ENCODE results near the gene DNALI1. TPM values are rescaled to one million over a fixed set of nuclear protein-coding genes. Genes with fewer than 3 reads are reported as not detected.
"Not testable (repeated sequence)": the region's sequence is repeated elsewhere in the genome, so short reads cannot be mapped to it uniquely, and the experiment has no call there.

DNALI1 gene
- total RNA-seq, 1 donor from 2014 or later, result 3.1 TPM

GRCh38 chr1:37553927-37554808 lies 2.6 kb upstream of the DNALI1 start, which contains the start of gene SNIP1:
Gene SNIP1, minus strand, starts transcription at chr1:37554293. Its CDS starts 64 bp downstream, at chr1:37554229.
- peak; percentile 90 for DNase-seq

GRCh38 chr1:37557402-37557801 lies 662 bp downstream of the DNALI1 start:
- no peak for DNase-seq

GRCh38 chr1:37558411-37558810 lies 1.7 kb downstream of the DNALI1 start:
- DNase-seq, result no peak

GRCh38 chr1:37559080-37559479 lies 2.3 kb downstream of the DNALI1 start:
- no peak for DNase-seq

- not testable (repeated sequence) for DNase-seq
Measured at GRCh38 chr1:37559957-37560379, 3.2 kb downstream of the DNALI1 start.

GRCh38 chr1:37560401-37561132 lies 3.8 kb downstream of the DNALI1 start:
- DNase-seq, result no peak

- no peak for DNase-seq
Measured at GRCh38 chr1:37561133-37562132, 4.7 kb downstream of the DNALI1 start.

GRCh38 chr1:37562984-37563383 lies 6.2 kb downstream of the DNALI1 start:
- no peak for DNase-seq

- DNase-seq, result no peak
Measured at GRCh38 chr1:37564892-37565291, 8.2 kb downstream of the DNALI1 start.

GRCh38 chr1:37567023-37567422 lies 10.3 kb downstream of the DNALI1 start:
- no peak for DNase-seq

- no peak for DNase-seq
Measured at GRCh38 chr1:37570528-37571334, 14.0 kb downstream of the DNALI1 start.

GRCh38 chr1:37574834-37575480 lies 18.2 kb downstream of the DNALI1 start:
- DNase-seq, result no peak

- DNase-seq, result no peak
Measured at GRCh38 chr1:37575692-37576091, 19.0 kb downstream of the DNALI1 start.

- not testable (repeated sequence) for DNase-seq
Measured at GRCh38 chr1:37584544-37584943, 27.8 kb downstream of the DNALI1 start.

GRCh38 chr1:37588939-37589338 lies 32.2 kb downstream of the DNALI1 start:
- no peak for DNase-seq

- no peak for DNase-seq
Measured at GRCh38 chr1:37593726-37594125, 37.0 kb downstream of the DNALI1 start.

GRCh38 chr1:37595440-37596181 lies 38.9 kb downstream of the DNALI1 start, which contains the start of gene GNL2:
Gene GNL2, minus strand, starts transcription at chr1:37595937. Its CDS starts 115 bp downstream, at chr1:37595822.
- peak; percentile 89 for DNase-seq

GRCh38 chr1:37596182-37596667 lies 39.5 kb downstream of the DNALI1 start:
- DNase-seq, result no peak

GRCh38 chr1:37599940-37600339 lies 43.2 kb downstream of the DNALI1 start:
- DNase-seq, result no peak

- no peak for DNase-seq
Measured at GRCh38 chr1:37601441-37601840, 44.7 kb downstream of the DNALI1 start.

All from occipital lobe (tissue), 2 donors.